ENCODE results near the gene MAEA.

Gene MAEA

DNA sequence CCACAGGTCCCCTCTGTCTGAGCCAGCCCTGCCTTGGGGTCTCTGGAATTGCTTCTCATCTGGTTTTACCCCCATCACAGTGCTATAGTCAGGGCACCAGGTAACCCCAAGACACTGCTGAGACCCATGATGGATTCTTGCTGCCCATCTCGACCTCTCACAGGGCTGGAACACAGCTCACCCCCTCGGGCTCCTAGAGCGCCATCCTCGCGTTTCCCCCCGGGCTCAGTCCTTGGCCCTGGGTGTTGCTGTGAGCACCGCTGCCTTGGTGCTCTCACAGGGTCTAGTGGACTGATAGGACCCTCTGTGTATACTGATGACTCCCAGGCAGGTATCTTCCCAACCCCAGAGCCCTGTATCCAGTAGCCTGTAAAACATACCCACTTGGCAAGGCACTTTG is 8.8 kb downstream of the MAEA start:
- in situ Hi-C loops (cut with MboI; ENCODE audit: low sequenced_read_pairs) = no loop called here

DNA sequence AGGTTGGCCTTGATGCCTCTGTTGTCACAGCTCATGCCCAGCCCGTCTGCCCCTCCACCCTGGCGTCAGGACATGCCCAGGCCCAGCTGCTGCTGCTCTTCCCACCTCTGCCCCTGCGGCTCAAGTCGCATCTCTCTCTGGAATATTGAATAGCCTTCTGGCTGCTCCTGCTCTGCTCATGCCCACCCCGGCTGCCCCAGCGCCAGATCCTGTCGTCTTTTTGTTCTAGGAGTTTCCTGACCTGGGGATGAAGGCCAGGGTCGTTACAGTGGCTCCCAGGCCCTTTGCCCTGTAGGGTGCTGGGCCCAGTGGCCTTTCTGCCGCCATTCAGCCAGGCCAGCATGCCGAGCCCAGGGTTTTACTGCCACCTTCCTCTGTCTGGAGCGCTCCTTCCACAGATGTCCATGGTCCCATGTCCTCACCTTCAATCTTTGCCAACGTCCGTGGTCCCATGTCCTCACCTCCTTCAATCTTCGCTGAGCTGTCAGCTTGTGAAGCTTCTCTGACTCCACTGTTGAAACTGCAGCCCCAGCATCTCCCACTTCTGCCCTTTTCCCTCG is 9.7 kb downstream of the MAEA start:
- in situ Hi-C loops (cut with MboI; ENCODE audit: low sequenced_read_pairs) = no loop called here

DNA sequence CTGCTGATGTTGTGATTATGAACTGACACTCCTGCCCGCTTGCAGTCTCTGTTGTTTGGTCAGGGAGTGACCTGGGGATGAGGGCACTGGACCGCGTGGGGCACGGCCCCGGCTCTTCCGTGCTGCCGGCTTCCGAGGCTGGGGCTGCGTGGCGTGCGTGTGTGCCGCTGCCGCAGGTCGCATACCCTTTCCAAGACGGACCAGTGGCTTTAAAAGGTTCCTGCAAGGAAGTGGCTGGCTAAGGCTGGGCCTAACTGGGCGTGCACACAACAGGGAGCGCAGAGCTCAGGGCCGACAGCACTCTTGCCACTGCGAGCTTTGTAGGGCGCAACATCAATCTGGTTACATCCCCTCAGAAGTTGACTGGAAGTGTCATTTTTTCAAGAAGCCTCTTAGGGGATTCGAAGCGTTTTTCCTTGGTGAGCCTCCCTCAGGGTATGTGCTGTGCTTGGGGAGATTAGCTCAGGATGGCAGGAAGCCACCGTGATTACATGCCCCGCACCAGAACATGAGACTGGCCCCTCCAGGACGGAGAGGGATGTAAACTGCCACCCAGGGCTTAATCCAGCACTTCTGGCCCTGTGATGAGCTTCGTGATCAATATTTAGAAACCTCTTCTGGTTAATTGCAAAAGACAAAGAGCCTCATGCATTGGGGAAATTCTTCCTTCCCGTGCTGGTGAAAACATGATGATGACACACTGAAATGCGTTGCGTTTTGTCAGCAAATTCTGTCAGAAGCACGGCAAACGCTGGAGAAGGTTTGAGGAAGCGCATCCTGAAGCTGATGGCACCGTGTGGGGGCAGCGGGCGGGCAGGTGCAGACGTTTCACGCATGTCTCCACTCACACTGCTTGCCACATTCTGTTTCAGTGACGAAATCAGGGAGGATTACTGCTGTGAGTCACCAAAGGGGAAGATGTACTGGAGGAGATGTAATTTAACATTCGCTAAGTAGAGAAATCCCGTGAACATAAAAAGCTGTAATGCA is 11.1 kb downstream of the MAEA start:
- in situ Hi-C loops (cut with MboI; ENCODE audit: low sequenced_read_pairs) = no loop called here

GRCh38 chr4:1302159-1302558 is 12.5 kb downstream of the MAEA start:
- in situ Hi-C loops (cut with MboI; ENCODE audit: low sequenced_read_pairs) = no loop called here

DNA sequence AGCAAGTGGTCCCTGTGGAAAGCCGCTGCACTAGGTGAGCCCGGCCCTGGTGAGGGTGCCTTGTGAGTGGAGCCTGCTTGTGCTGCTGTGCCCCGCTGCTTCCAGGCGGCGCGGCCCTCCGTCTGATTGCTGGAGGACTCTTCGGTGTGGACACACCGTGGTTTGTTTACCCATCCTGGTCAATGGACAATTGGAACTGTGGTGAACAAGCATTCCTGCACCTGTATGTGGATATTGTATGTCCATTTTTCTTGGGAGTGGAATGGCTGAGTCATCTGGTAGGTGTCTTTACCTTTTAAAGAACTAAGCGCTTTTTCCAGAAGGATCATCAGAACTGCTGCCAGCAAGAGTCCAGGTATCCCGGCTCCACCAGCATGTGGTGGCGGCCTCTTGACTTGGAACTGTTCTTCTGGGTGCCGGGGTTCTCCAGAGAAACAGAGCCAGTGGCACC is 15.6 kb downstream of the MAEA start:
- in situ Hi-C loops (cut with MboI; ENCODE audit: low sequenced_read_pairs) = no loop called here

DNA sequence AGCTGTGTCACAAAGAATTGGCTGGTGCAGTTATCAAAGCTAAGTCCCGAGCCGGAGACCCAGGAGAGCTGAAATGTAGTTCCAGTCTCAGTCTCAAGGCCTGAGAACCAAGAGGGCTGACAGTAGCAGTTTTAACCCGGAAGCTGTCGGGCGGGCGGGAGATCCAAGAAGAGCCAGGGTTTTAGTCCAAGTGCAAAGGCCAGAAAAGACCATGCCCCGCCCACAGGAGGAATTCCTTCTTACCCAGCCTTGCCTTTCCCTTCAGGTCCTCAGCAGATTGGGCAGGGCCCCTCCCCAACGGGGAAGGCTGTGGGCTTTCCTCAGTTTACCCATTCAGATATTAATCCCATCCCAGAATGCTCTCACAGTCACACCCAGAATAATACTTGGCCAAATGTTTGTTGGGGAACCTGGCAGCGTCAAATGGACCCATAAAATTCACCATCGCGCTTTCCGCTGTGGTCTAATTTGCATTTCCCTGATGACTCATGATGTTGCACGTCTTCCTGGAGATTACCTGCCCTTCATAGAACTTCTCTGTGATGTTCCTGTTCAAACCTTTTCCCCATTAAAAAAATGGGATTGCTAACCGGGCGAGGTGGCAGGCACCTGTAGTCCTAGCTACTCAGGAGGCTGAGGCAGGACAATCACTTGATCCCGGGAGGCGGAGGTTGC is 16.2 kb downstream of the MAEA start:
- in situ Hi-C loops (cut with MboI; ENCODE audit: low sequenced_read_pairs) = no loop called here

- in situ Hi-C loops (cut with MboI; ENCODE audit: low sequenced_read_pairs) = no loop called here
Measured at GRCh38 chr4:1307951-1308735, 18.5 kb downstream of the MAEA start.

DNA sequence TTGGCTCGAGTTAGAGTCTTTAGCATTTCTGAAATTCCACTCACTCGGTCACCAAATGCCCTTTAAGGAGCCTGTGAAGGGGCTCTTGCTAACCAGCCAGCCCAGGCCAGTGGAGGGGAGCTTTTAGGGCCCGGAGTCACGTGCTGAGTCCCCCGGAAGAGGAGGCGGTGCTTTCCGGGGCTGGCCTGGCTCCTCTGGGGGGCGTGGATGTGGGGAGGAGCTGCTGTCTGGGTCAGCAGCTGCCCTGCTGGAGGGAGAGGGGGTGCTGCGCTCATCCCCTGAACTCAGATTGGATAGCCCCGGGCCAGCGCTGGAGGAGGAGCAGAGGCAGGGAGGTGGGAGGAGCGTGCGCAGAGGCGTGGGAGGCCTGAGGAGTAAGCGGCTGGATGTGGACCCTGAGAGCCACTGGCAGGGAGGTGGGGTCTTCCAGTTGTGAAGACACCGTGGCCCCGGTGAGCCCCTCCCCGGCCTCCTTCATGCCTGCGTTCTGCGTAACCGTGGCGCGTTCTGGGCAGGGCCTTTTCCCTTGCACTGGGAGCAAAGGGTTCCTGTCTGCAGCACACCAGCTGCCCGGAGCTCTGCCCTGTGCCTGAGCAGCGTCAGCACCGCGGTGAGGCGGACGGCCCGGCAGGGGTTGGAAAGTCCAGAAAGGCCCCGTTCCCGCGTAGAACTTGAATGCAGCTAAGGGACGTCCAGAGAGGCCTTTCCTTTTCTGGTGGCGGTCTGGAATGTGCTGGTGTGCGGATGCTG is 19.7 kb downstream of the MAEA start:
- in situ Hi-C loops (cut with MboI; ENCODE audit: low sequenced_read_pairs) = no loop called here

- in situ Hi-C loops (cut with MboI; ENCODE audit: low sequenced_read_pairs) = no loop called here
Measured at GRCh38 chr4:1310031-1310795, 20.5 kb downstream of the MAEA start.

- in situ Hi-C loops (cut with MboI; ENCODE audit: low sequenced_read_pairs) = no loop called here
Measured at GRCh38 chr4:1310796-1311631, 21.3 kb downstream of the MAEA start.

DNA sequence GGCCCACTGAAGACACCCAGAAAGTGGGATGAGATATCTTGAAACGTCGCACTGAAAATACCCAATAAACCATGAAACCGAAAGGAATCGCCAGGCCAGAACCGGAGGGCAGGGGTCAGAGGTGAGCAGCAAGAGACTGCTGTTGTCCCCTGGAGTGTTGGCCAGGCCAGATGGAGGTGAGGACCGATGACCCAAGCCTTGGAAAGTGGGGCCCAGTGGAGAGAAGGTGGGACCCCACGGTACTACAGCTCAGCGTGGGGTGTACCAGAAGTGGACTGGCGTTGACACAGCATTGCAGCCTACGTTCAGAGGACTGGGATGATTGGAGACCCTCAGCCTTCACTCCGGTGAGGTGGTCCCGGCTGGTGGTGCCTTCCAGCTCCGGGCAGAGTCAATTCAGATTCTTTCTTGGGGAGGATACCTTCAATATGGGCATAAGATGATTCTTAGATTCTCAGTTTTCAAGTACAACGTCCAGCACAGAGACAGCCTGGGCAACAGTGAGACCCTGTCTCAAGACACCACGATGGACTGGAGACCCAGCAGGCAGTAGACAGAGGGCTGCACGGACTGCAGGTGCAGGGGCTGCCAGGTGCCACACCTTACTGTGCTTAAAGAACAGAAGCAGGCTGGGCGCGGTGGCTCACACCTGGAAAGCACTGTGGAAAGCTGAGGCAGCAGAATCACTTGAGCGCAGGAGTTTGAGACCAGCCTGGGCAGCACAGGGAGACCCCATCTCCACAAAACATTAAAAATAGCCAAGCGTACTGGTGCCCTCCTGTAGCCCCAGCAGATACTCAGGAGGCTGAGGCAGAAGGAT is 23.3 kb downstream of the MAEA start:
- in situ Hi-C loops (cut with MboI; ENCODE audit: low sequenced_read_pairs) = no loop called here

GRCh38 chr4:1315306-1315705 is 25.6 kb downstream of the MAEA start:
- in situ Hi-C loops (cut with MboI; ENCODE audit: low sequenced_read_pairs) = no loop called here

- in situ Hi-C loops (cut with MboI; ENCODE audit: low sequenced_read_pairs) = no loop called here
Measured at GRCh38 chr4:1315836-1316536, 26.3 kb downstream of the MAEA start.

DNA sequence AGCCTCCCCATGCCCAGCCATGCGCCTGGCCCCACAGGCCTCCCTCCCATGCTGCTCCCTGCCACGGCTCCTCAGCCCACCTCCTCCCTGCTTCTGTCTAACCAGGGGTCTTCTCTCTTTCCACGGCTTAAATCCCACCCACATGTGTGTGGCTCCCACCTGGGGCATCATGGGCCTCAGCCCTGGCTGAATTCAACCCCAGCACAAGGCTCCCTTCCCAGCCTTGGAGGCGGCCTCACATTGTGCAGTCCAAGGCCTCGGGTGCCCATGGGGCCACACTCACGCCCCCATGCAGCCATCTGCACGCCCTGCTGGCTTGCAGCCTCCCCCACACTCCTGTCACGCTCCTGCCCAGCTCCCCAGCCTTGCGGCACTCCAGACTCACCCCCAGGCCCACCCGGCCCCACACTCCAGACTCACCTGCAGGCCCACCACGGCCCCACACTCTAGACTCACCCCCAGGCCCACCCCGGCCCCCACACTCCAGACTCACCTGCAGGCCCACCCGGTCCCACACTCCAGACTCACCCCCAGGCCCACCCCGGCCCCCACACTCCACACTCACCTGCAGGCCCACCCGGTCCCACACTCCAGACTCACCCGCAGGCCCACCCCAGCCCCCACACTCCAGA is 27.0 kb downstream of the MAEA start:
- in situ Hi-C loops (cut with MboI; ENCODE audit: low sequenced_read_pairs) = no loop called here

DNA sequence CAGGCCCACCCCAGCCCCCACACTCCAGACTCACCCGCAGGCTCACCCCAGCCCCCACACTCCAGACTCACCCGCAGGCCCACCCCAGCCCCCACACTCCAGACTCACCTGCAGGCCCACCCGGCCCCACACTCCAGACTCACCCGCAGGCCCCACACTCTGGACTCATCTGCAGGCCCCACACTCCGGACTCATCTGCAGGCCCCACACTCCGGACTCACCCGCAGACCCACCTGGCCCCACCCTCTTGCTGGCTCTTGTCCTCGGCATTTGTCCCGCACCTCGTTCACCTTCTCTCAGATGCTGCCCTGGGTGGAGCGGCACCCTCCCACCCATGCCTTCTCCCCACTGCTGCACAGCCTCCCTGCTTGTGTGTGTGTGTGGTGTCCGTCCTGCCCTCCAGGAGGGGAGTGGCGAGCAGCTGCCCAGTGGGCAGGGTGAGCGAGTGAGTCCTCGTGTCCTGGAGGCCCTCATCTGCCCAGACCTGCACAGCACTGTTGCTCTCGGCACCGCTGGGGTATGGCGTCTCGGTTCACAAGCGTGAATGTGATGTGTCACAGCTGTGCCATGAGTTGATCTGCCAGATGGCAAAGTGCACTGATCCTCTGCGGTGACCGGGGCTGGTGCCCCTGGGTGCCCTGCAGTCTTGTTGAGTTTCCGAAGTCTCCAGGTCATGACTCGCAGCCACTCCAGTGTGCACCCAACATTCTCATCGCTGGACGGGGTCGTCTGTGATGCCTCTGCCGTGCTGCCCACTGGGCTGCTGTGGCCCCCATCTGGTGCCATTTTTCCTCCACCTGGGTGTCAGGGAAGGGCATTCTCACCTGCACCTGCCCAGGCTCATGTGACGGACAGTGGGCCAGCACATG is 27.7 kb downstream of the MAEA start:
- in situ Hi-C loops (cut with MboI; ENCODE audit: low sequenced_read_pairs) = no loop called here

- in situ Hi-C loops (cut with MboI; ENCODE audit: low sequenced_read_pairs) = no loop called here
Measured at GRCh38 chr4:1318046-1318375, 28.3 kb downstream of the MAEA start.

Measured in HL-60/S4 (cell line).